ACC112 (cell line): ENCODE results near the gene ULBP2.
"Not testable (repeated sequence)": the region's sequence is repeated elsewhere in the genome, so short reads cannot be mapped to it uniquely, and the experiment has no call there.

ENCODE experiments used
- H2AFZ ChIP-seq: fragments of 200-600 bp; sonication (generic); one replicate; pipeline ENCODE4 v1.6.0; 2017; ENCODE audit warnings: antibody characterized with exemption, low read length; ENCODE audit not compliant: unreplicated experiment
- H3K27ac ChIP-seq: fragments of 200-600 bp; sonication (generic); 2 replicates; pipeline ENCODE4 v1.5.1; 2014; ENCODE audit warnings: low read depth, mild to moderate bottlenecking, antibody characterized with exemption, low read length, moderate library complexity
- H3K27me3 ChIP-seq: fragments of 200-600 bp; sonication (generic); 2 replicates; pipeline ENCODE4 v1.6.1; 2014; ENCODE audit warnings: mild to moderate bottlenecking, antibody characterized with exemption, low read length, moderate library complexity, mixed read lengths; ENCODE audit not compliant: insufficient read depth
- H3K36me3 ChIP-seq: fragments of 200-600 bp; sonication (generic); 2 replicates; pipeline ENCODE4 v1.6.1; 2016; ENCODE audit warnings: mild to moderate bottlenecking, antibody characterized with exemption, low read length, moderate library complexity, mixed read lengths; ENCODE audit not compliant: insufficient read depth
- H3K4me1 ChIP-seq: fragments of 200-600 bp; sonication (generic); one replicate; pipeline ENCODE4 v1.6.1; 2016; ENCODE audit warnings: low read length, mixed read lengths; ENCODE audit not compliant: insufficient read depth, unreplicated experiment, control insufficient read depth
- H3K4me3 ChIP-seq: fragments of 200-600 bp; sonication (generic); 2 replicates; pipeline ENCODE4 v1.5.1; 2014; ENCODE audit warnings: mild to moderate bottlenecking, low read depth, low read length
- H3K79me2 ChIP-seq: fragments of 200-600 bp; sonication (generic); one replicate; pipeline ENCODE4 v1.6.0; 2016; ENCODE audit warnings: low read length; ENCODE audit not compliant: control insufficient read depth, unreplicated experiment, insufficient read depth

The ULBP2 gene

DNA sequence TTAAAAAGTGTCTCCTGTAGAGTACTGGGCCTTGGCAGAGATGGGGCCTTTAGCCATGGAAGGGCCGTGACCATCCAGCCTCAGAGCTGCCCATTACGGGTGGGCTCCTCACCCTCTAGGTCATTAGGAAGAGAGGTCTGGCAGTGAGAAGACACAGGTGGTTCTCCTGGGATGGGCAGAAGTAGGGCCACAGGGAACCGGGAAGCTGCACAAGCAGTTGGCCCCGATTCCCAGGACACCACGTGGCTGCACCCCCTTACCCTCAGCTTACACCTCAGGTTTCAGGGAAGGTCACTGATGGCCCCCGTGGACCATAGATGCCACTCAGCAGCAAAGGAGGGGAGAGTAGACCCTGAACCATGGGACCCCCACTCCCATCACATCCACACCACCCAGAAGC, 20.5 kb upstream of the ULBP2 start:
- H3K4me3 ChIP-seq = no peak overlapping the region
- no peaks in the 10 kb centered on the region for H3K36me3 ChIP-seq
- no peaks in the 10 kb centered on the region for H3K79me2 ChIP-seq
- no peaks in the 10 kb centered on the region for H3K27me3 ChIP-seq
- no peak overlapping the region for H3K27ac ChIP-seq
- H3K4me1 ChIP-seq = peaks cover 11% of the 10 kb centered on the region
- H2AFZ ChIP-seq = no peak overlapping the region

DNA sequence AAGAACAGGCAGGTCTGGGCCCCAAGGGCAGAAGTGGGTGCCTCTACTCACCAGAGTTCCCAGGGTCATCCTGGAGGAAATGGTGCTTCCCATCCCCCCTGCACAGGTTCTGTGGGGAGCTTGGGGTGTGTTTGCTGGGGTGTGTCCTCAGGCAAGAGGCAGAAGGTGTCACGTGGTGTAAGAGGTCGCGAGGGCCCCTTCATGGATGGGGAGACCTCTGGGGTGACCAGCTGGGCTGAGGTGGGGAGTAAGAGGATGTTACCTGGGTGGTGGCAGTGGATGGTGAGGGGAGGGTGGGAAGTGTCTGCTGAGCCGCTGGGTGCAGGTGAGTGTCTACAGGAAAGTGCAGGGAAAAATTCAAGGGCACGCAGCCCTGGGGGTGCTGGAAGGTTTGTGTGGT, 19.7 kb upstream of the ULBP2 start:
- not testable (repeated sequence) for H3K27ac ChIP-seq, H3K27me3 ChIP-seq, H3K79me2 ChIP-seq, H3K36me3 ChIP-seq, H2AFZ ChIP-seq
- Histone ChIP-seq H3K4me3 (peak overlapping the region; percentile 74), H3K4me1 (peaks cover 11% of the 10 kb centered on the region)

DNA sequence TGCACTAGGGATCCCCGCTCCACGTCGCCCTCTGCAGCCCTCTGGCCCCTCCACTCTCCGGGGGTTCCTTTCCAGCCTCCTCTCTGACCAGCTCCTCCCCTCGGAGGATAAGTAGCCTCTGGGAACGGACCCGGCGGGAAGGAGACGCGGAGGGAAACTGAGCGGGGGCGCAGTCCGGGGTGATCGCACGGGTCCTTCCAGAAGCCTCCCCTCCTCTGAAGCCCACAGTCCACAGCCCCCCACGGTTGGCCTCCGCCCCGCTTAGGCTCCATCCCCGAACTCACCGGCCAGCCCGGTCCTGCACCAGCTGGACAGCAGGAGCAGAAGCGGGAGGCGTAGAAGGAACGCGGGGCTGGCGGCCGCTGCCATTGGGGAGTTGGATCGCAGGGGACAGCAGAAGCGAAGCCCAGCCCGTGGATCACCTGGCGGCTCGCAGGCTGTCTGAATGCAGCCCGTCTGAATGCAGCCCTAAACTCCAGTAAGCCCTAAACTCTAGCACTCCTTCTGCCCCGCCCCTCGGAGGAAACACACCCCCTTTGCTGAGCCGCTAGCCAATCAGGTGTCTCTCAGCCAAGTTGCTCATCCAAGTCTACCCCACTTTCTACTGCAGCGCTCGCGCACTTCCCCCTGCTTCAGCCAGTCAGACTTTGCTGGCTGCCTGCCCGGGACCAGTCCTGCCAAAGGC, 19.0 kb upstream of the ULBP2 start, which contains the start of gene RAET1G:
Gene RAET1G, minus strand, starts transcription at position 480 of the 685 bp plus-strand sequence. Its CDS starts 111 bp downstream, at position 369.
- H3K79me2 ChIP-seq = no peaks in the 10 kb centered on the region
- H3K36me3 ChIP-seq = no peaks in the 10 kb centered on the region
- H3K4me1 ChIP-seq = peaks cover 11% of the 10 kb centered on the region
- H3K27ac ChIP-seq = no peak within 1 kb of the TSS
- peak within 1 kb of the TSS; percentile 44 for H2AFZ ChIP-seq
- H3K27me3 ChIP-seq = no peaks in the 10 kb centered on the region
- peak within 1 kb of the TSS; percentile 74 for H3K4me3 ChIP-seq

DNA sequence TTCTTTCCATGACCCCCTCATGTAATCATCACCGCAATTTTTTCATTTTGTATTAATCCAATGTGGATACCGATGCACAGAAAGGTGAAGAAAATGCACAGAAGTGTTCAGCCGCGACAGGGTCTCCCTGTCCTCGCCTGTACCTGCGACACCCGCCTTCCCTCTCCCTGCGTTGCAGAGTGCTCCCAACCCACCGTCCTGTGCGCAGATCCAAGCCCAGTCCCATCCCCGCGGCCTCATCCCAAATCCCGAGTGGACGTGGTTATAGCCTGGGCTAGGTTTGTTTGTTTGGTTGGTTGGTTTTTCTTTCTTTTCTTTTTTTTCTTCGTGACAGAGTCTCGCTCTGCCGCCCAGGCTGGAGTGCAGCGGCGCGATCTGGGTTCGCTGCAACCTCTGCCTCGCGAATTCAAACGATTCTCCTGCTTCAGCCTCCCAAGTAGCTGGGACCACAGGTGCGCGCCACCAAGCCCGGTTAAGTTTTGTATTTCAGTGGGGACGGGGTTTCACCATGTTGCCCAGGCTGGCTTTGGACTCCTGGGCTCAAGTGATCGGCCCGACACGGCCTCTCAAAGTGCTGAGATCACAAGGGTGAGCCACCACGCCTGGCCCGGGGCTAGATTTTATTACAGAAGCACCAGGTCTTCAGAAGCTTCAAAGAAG, 18.4 kb upstream of the ULBP2 start:
- peak overlapping the region; percentile 74 for H3K4me3 ChIP-seq
- H3K27me3 ChIP-seq = no peaks in the 10 kb centered on the region
- H3K79me2 ChIP-seq = no peaks in the 10 kb centered on the region
- no peak overlapping the region for H3K27ac ChIP-seq
- peaks cover 11% of the 10 kb centered on the region for H3K4me1 ChIP-seq
- no peaks in the 10 kb centered on the region for H3K36me3 ChIP-seq
- H2AFZ ChIP-seq = no peak overlapping the region

DNA sequence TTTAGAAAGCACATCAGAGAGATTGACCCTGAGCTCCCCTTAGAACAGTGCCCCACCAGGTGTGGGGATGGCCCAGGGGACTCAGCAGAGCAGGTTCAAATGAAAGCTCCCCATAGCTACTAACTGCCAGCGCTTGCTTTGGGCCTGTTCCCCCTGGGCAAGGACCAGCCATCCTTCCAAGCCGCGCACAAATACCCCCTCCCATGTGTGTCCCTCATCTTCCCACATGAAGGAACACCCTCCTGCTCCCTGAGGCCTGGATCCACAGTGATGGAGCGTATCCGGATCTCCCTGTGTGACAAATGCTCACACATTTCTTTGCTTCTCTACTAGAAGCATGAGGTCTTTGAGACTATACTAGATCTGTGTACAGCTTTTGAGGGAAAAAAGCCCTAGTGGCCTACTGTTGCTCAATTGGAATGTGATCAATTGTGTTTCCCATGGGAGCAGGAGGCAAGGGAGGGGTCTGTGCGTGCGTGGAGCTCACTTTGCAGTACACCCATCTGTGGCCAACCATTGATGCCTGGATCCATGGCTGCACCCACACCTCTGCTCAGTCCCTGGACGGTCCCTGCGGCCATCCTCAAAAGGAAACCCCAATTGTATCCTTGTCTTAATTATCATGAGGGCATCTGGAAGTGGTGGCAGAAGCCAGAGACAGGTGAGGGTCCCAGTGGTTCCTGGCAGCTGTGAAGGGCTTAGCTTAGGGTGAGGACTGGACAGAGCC, 17.4 kb upstream of the ULBP2 start:
- Histone ChIP-seq H3K27me3 (peaks cover 5% of the 10 kb centered on the region), H3K36me3 (no peaks in the 10 kb centered on the region), H2AFZ (no peak overlapping the region), H3K4me3 (no peak overlapping the region), H3K27ac (no peak overlapping the region), H3K4me1 (peaks cover 11% of the 10 kb centered on the region), H3K79me2 (no peaks in the 10 kb centered on the region)

DNA sequence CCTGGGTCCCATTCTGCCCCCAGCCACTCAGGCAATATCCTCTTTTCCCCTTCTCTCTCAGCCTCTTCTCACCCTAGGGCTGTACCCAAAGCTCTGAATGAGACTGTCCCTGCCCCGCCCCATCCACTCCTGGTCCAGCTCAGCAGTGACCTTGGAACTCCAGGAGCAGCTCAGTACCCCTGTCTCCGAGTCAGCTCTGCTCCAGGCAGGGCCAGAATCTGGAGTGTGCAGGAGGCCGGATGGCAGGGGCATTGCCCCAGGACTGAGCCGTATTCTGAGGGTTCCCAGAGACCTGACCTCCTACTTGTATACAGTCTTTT, 16.9 kb upstream of the ULBP2 start:
- Histone ChIP-seq H3K27ac (no peak overlapping the region), H3K4me3 (no peak overlapping the region), H3K27me3 (peaks cover 10% of the 10 kb centered on the region), H3K36me3 (no peaks in the 10 kb centered on the region), H3K79me2 (no peaks in the 10 kb centered on the region), H2AFZ (no peak overlapping the region), H3K4me1 (peaks cover 11% of the 10 kb centered on the region)

DNA sequence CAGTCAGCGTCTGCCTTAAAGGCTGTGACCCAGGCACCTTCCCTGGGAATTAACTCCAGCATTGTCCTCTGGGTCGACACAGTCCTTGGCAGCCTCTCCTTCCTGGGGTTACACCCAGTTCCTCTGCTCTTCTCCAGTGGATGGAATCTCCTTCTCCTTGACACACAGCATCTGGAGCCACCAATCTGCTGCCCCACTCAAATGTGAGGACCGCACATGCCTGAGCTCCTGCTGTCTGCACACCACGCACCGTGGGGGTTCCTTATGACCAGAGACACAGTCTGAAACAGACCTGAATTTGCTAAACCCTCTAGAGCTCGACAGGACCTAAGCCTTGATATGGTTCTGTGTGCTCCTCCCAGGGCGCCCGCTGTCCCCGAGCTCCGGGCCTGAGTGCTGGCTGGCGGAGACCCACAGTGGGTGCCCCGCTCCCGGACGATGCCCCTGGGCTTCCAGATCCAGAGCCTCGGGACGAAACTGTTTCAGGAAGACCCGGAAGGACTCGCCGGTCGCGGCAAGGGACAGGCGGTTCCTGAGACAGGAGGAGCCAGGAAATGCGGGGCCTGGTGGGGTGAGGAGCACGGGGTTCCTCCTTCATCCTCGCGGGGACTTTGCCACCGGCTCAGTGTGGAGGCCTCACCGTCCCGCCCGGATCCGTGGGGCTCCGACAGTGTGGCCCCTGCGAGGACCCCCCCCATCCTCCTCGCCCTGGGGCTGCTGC, 16.4 kb upstream of the ULBP2 start:
- peaks cover 11% of the 10 kb centered on the region for H3K4me1 ChIP-seq
- no peaks in the 10 kb centered on the region for H3K36me3 ChIP-seq
- no peak overlapping the region for H3K27ac ChIP-seq
- peak overlapping the region; percentile 91 for H2AFZ ChIP-seq
- no peaks in the 10 kb centered on the region for H3K79me2 ChIP-seq
- peaks cover 15% of the 10 kb centered on the region for H3K27me3 ChIP-seq
- H3K4me3 ChIP-seq = peak overlapping the region; percentile 74

DNA sequence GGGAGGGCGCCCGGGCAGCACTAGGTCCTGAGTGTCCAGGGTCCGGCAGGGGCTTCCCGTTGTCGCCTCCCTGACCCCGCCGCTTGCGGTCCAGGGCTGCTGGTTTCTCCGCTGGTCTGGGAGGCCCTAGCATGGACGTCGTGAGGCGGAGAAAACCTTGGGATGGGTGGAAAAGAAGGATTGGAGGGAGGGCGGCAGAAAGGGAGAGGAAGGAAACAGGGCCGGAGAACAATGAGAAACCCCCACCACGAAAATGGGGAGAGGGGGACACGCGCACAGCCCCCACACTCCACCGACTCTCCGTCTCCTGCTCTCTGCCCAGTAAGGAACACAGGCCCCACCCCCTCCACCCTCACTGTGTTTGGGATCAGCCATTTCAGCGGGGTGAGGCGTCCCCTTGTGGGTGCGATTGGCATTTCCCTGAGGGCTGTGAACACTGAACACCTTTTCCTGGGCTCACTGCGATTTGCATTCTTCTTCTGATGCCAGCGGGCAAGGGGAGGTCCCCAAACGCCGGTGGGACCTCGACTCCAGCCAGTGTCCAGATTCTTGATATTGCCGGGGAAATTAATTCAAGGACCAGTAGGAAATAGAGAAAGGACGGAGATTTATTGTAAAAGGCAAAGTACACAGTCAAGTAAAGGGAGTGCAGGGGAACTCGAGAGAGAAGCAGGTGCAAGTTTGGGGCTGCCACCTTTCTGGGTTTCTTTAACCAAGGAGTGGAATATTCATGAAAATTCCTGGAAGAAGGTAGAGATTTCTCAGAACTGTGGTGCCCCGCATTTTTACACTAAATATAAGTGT, 15.6 kb upstream of the ULBP2 start:
- peaks cover 21% of the 10 kb centered on the region for H3K27me3 ChIP-seq
- H3K27ac ChIP-seq = no peak overlapping the region
- no peaks in the 10 kb centered on the region for H3K36me3 ChIP-seq
- peak overlapping the region; percentile 91 for H2AFZ ChIP-seq
- no peaks in the 10 kb centered on the region for H3K79me2 ChIP-seq
- peaks cover 11% of the 10 kb centered on the region for H3K4me1 ChIP-seq
- peak overlapping the region; percentile 74 for H3K4me3 ChIP-seq

DNA sequence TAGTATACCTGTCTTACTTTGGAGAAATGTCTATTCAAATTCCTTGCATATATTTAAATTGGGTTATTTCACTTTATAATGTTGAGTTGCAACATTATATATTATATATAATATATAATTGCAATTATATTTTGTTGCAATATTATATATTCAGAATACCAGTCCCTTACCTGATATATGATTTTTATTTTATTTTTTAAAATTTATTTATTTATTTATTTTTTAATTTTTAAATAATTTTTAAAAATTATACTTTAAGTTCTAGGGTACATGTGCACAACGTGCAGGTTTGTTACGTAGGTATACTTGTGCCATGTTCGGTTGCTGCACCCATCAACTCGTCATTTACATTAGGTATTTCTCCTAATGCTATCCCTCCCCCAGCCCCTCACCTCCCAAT, 14.8 kb upstream of the ULBP2 start:
- H3K27me3 ChIP-seq = peaks cover 23% of the 10 kb centered on the region

DNA sequence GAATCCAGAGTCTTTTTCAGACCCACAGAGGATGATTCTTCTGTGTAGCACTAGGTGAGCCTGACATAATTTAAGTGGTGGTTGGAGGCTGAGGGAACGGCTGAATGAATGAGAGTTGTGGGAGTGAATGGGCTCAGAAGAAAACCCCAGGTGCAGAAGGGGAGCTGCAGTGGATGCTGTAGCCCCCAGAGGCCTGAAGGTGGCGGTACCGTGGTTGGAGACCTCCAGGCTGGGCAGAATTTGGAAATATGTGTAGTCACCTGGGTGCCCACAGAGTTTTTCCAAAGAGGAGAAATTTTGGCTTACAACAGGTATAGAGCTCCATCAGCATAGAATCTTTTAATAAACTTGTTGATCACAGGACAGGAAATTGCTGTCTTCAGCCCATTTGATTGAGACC, 12.4 kb upstream of the ULBP2 start:
- Histone ChIP-seq H3K4me3 (no peak overlapping the region), H3K27ac (no peak overlapping the region), H3K36me3 (no peaks in the 10 kb centered on the region), H3K4me1 (peaks cover 11% of the 10 kb centered on the region), H3K79me2 (no peaks in the 10 kb centered on the region), H2AFZ (no peak overlapping the region), H3K27me3 (peaks cover 23% of the 10 kb centered on the region)

More for the DNA sequence above, 14.8 kb upstream of the ULBP2 start:
- H3K4me1 ChIP-seq = peaks cover 11% of the 10 kb centered on the region
- H3K79me2 ChIP-seq, H3K4me3 ChIP-seq, H3K36me3 ChIP-seq, H2AFZ ChIP-seq, H3K27ac ChIP-seq: not testable (repeated sequence)
